ENCODE data around the gene PPM1J. TPM values are rescaled to one million over a fixed set of nuclear protein-coding genes. Genes with fewer than 3 reads are reported as not detected.

PPM1J gene
- total and polyA plus RNA-seq, 9 of the 15 experiments (the other 6 are each of a cell fraction or from before 2014, with no cell fraction given) = 0.25 to 10.5 (median 4.2) TPM

GRCh38 chr1:112706505-112707220 is 8.5 kb downstream of the PPM1J start, which contains the start of gene RHOC:
RHOC (minus strand) TSS chr1:112707127; CDS start chr1:112703799, 3,328 bp downstream.
- Histone ChIP-seq H3K9ac (ENCODE audit: insufficient read depth in 1 of 2, low read depth in 2 of 2, low read length in 2 of 2) (peak within 1 kb of the TSS; percentile 83 to 93), H3K9me3 (replicated peaks; ENCODE audit: control insufficient read depth, insufficient read depth, low read depth, low read length) (no peaks in the 10 kb centered on the region), H3K4me2 (ENCODE audit: insufficient read depth, low read length) (peak within 1 kb of the TSS; percentile 98), H3K36me3 (ENCODE audit: control insufficient read depth, insufficient read depth, low read length) (peaks cover 31% of the 10 kb centered on the region), H3K27me3 (ENCODE audit: control insufficient read depth in 2 of 2, insufficient read depth in 2 of 2, low read length in 2 of 2) (no peaks in the 10 kb centered on the region), H3K4me3 (peak within 1 kb of the TSS; percentile 94), H3K4me1 (replicated peaks in 1 of 2; ENCODE audit: control insufficient read depth in 2 of 2, insufficient read depth in 2 of 2, low read length in 2 of 2) (peaks cover 47 to 51% of the 10 kb centered on the region in 2 experiments), H4K20me1 (replicated peaks; ENCODE audit: control insufficient read depth, insufficient read depth, low read length) (no peaks in the 10 kb centered on the region), H3K9me1 (ENCODE audit: control insufficient read depth, insufficient read depth, low read length) (no peaks in the 10 kb centered on the region), H3K27ac (ENCODE audit: extremely low read depth, low read depth, low read length) (peak within 1 kb of the TSS; percentile 97), H3K79me2 (ENCODE audit: control insufficient read depth, insufficient read depth, low read length) (peaks cover 53% of the 10 kb centered on the region), H2AFZ (ENCODE audit: low read depth, low read length) (peak within 1 kb of the TSS; percentile 91)
- ChIA-PET CTCF (ENCODE audit: low intra/inter-chr PET ratio) (interaction anchor here (0.7 to 3.2 kb wide), 5 partner anchors 34 to 316 kb away, joined by 3 to 21 read pairs (median 8); no protein-coding TSS in a partner anchor), POLR2A (interaction anchor here (0.6 to 1.5 kb wide), 2 partner anchors 8 to 45 kb away, joined by 3 read pairs; no protein-coding TSS in a partner anchor)
- in situ Hi-C loops (cut with MboI) = loop anchor here (5.0 kb wide), 3 partner anchors 89 to 314 kb away; partner anchors contain the start of genes CAPZA1 and ST7L
- no TSS peak for BruUV-seq (replicated peaks)
- peak; percentile 87 to 96 (median 92) for DNase-seq (ENCODE audit: extremely low read depth in 1 of 4, low spot score in 3 of 4)
- intact Hi-C loops (cut with micrococcal nuclease) = loop anchor here (1.0 to 10.0 kb wide), 4 partner anchors 33 to 315 kb away; no protein-coding TSS in a partner anchor
- no peak for FAIRE-seq
- ATAC-seq = peak; percentile 83
- WGBS (ENCODE audit: insufficient coverage, low coverage, missing lambda C conversion rate) = 0% methylated on average over 34 of the region's 61 CpGs
- peak; percentile 49; the same call in 1 of the 2 replicates for TF ChIP-seq PML (IDR thresholded peaks at IDR 0.05; ENCODE audit: low read length)
- peak; percentile 54 for TF ChIP-seq SAP30 (IDR thresholded peaks at IDR 0.05; ENCODE audit: borderline replicate concordance, insufficient read depth, low read depth, low read length, poor library complexity, severe bottlenecking)
- peak; percentile 86 for TF ChIP-seq RBFOX2 (IDR thresholded peaks at IDR 0.05; ENCODE audit: low read depth, low read length)
- TF ChIP-seq CC2D1A (IDR thresholded peaks at IDR 0.05) = 0 out of 2 replicates have a peak, but pooled peaks have one; percentile 19
- peak; percentile 37 for TF ChIP-seq U2AF1 (optimal IDR thresholded peaks at IDR 0.05; ENCODE audit: low read depth, low read length)
- TF ChIP-seq RB1 (IDR thresholded peaks at IDR 0.05; ENCODE audit: low read depth) = no peak
- no peak for TF ChIP-seq RCOR1 (IDR thresholded peaks at IDR 0.05; ENCODE audit: borderline replicate concordance in 1 of 2, low read depth in 2 of 2, low read length in 2 of 2)
- no peak for TF ChIP-seq ZNF699 (CRISPR knock-in tag; IDR thresholded peaks at IDR 0.05; ENCODE audit: insufficient replicate concordance)
- TF ChIP-seq MCM2 (IDR thresholded peaks at IDR 0.05; ENCODE audit: low read depth) = no peak
- no peak for TF ChIP-seq DMBX1 (CRISPR knock-in tag; IDR thresholded peaks at IDR 0.05; ENCODE audit: borderline replicate concordance)
- TF ChIP-seq SUPT5H (IDR thresholded peaks at IDR 0.05) = peak; percentile 77
- peak in 1 of 2 experiments; percentile 75; a peak in 1 of 4 replicates for TF ChIP-seq SIN3A (IDR thresholded peaks at IDR 0.05; ENCODE audit: borderline replicate concordance in 2 of 2, control insufficient read depth in 1 of 2, low read depth in 2 of 2, low read length in 2 of 2)
- TF ChIP-seq POLR2B (IDR thresholded peaks at IDR 0.05; ENCODE audit: low read depth, partially characterized antibody) = peak; percentile 66
- TF ChIP-seq UBTF (IDR thresholded peaks at IDR 0.05; ENCODE audit: borderline replicate concordance in 1 of 2, low read depth in 2 of 2, low read length in 2 of 2) = peak in 1 of 2 experiments; percentile 87; a peak in 2 of 4 replicates
- TF ChIP-seq FOXP1 (CRISPR knock-in tag; IDR thresholded peaks at IDR 0.05) = 0 out of 2 replicates have a peak, but pooled peaks have one; percentile 18
- 0 out of 4 replicates have a peak, but pooled peaks of 1 of the 2 experiments have one; percentile 12 for TF ChIP-seq FOXA3 (CRISPR knock-in tag; conservative IDR thresholded peaks at IDR 0.05 in 1 of 2, IDR thresholded peaks at IDR 0.05 in 1 of 2)
- TF ChIP-seq ZNF778 (CRISPR knock-in tag; IDR thresholded peaks at IDR 0.05) = no peak
- no peak for TF ChIP-seq ARID2 (IDR thresholded peaks at IDR 0.05)
- TF ChIP-seq FOS (IDR thresholded peaks at IDR 0.05; ENCODE audit: extremely low read depth, insufficient read length) = no peak
- peak; percentile 23 for TF ChIP-seq GABPB1 (CRISPR knock-in tag; IDR thresholded peaks at IDR 0.05)
